ENCODE measurements around the gene CHAC1.

Gene CHAC1

GRCh38 chr15:40990789-40991188 lies 37.5 kb downstream of the CHAC1 start:
- no peak for DNase-seq

GRCh38 chr15:40991355-40991754 lies 38.1 kb downstream of the CHAC1 start:
- no peak for DNase-seq

GRCh38 chr15:40992241-40992741 lies 39.0 kb downstream of the CHAC1 start:
- no peak for DNase-seq

- no peak for DNase-seq
These were observed 39.6 kb downstream of the CHAC1 start for GRCh38 chr15:40992825-40993224.

- no peak for DNase-seq
These were observed 42.4 kb downstream of the CHAC1 start for GRCh38 chr15:40995656-40996055.

GRCh38 chr15:40999190-40999589 lies 45.9 kb downstream of the CHAC1 start:
- no peak for DNase-seq

- no peak for DNase-seq
These were observed 48.4 kb downstream of the CHAC1 start for GRCh38 chr15:41001524-41002214.

GRCh38 chr15:41004490-41004889 lies 51.2 kb downstream of the CHAC1 start:
- no peak for DNase-seq

All from CD4-positive, alpha-beta T cell treated with Interleukin-17A for 1 hour (primary cell).